IMR-90 (cell line): ENCODE results near the gene CALY. TPM values are rescaled to one million over a fixed set of nuclear protein-coding genes. Genes with fewer than 3 reads are reported as not detected.

Source experiments
- ATAC-seq: fragments of 200-7000 bp; cut with Tn5 transposase; 2 replicates; pipeline ENCODE4 v1.9.1; 2020; ENCODE audit warnings: low read depth, mild to moderate bottlenecking, moderate library complexity
- BruUV-seq: library from RNA; stranded (reverse); fragments of 400-500 nt; replicated peaks from 2 replicates; lab custom pipeline; 2021; lab: Mats Ljungman, UMichigan
- CTCF ChIA-PET: fragments of 300-600 bp; formaldehyde crosslinking; extraction: SDS; loops from one replicate; lab custom pipeline; 2021; ENCODE audit warnings: antibody characterized with exemption; lab: Yijun Ruan, JAX
- POLR2A ChIA-PET: fragments of 300-600 bp; sonication (Branson Sonifier 250); formaldehyde crosslinking; loops from one replicate; lab custom pipeline; 2022; ENCODE audit warnings: antibody characterized with exemption; ENCODE audit not compliant: unreplicated experiment; lab: Charles Lee
- DNase-seq: peaks from one replicate; pipeline ENCODE4 v3.0.0; 2013
- H2AFZ ChIP-seq: replicated peaks from 2 replicates; pipeline ENCODE3; 2013; ENCODE audit warnings: low read length, mild to moderate bottlenecking; ENCODE audit not compliant: poor library complexity
- H2AK5ac ChIP-seq: 2 replicates; pipeline ENCODE4 v1.6.1; 2013; ENCODE audit warnings: low read depth, low read length, inconsistent platforms
- H2AK9ac ChIP-seq: replicated peaks from 2 replicates; pipeline ENCODE3; 2013; ENCODE audit warnings: mild to moderate bottlenecking, low read depth, low read length, moderate library complexity; ENCODE audit not compliant: poor library complexity
- H2BK120ac ChIP-seq: 2 replicates; pipeline ENCODE4 v1.6.1; 2013; ENCODE audit warnings: low read depth, low read length, inconsistent platforms
- H2BK15ac ChIP-seq: 3 replicates; pipeline ENCODE4 v1.6.1; 2013; ENCODE audit warnings: low read depth, low read length, inconsistent platforms
- H2BK20ac ChIP-seq: 2 replicates; pipeline ENCODE4 v1.6.1; 2013; ENCODE audit warnings: low read depth, mild to moderate bottlenecking, inconsistent platforms, low read length, moderate library complexity
- H2BK5ac ChIP-seq: 2 replicates; pipeline ENCODE4 v1.6.1; 2013; ENCODE audit warnings: mild to moderate bottlenecking, low read depth, low read length, inconsistent platforms; ENCODE audit not compliant: poor library complexity, severe bottlenecking
- H3K14ac ChIP-seq: replicated peaks from 2 replicates; pipeline ENCODE4 v1.6.1; 2013; ENCODE audit warnings: low read depth, low read length, inconsistent platforms
- H3K18ac ChIP-seq: 2 replicates; pipeline ENCODE4 v1.6.1; 2013; ENCODE audit warnings: low read depth, low read length, control low read depth
- H3K23ac ChIP-seq: 2 replicates; pipeline ENCODE4 v1.6.1; 2013; ENCODE audit warnings: low read depth, low read length, inconsistent platforms
- H3K27ac ChIP-seq: 2 replicates; pipeline ENCODE4 v1.5.1; 2013; ENCODE audit warnings: mild to moderate bottlenecking, control low read depth, low read length; ENCODE audit not compliant: insufficient read depth
- H3K27me3 ChIP-seq: 2 replicates; pipeline ENCODE4 v1.6.1; 2013; ENCODE audit warnings: low read length; ENCODE audit not compliant: control insufficient read depth, insufficient read depth
- H3K36me3 ChIP-seq: 2 replicates; pipeline ENCODE4 v1.6.1; 2013; ENCODE audit warnings: low read length, mixed read lengths; ENCODE audit not compliant: control insufficient read depth, insufficient read depth
- H3K4ac ChIP-seq: 2 replicates; pipeline ENCODE4 v1.6.1; 2013; ENCODE audit warnings: low read depth, low read length, inconsistent platforms
- H3K4me1 ChIP-seq: 2 replicates; pipeline ENCODE4 v1.6.1; 2013; ENCODE audit warnings: low read length, mixed read lengths; ENCODE audit not compliant: control insufficient read depth, insufficient read depth
- H3K4me2 ChIP-seq: 2 replicates; pipeline ENCODE4 v1.6.1; 2013; ENCODE audit warnings: low read depth, mild to moderate bottlenecking, control low read depth, low read length, moderate library complexity
- H3K4me3 ChIP-seq: 2 replicates; pipeline ENCODE4 v1.5.1; 2013; ENCODE audit warnings: low read depth, mild to moderate bottlenecking, control low read depth, low read length, moderate library complexity; ENCODE audit not compliant: insufficient read depth
- H3K56ac ChIP-seq: 2 replicates; pipeline ENCODE4 v1.6.1; 2013; ENCODE audit warnings: low read length, inconsistent platforms; ENCODE audit not compliant: insufficient read depth; ENCODE audit errors: extremely low read depth
- H3K79me1 ChIP-seq, 2 experiments: 2 replicates each; pipeline ENCODE4 v1.6.1; 2013; ENCODE audit warnings: low read length in 2 of 2, inconsistent platforms in 1 of 2, low read depth in 1 of 2
- H3K9ac ChIP-seq: 2 replicates; pipeline ENCODE4 v1.6.1; 2013; ENCODE audit warnings: low read depth, low read length, control low read depth
- H3K9me1 ChIP-seq: 2 replicates; pipeline ENCODE4 v1.6.1; 2013; ENCODE audit warnings: low read length, inconsistent platforms; ENCODE audit not compliant: insufficient read depth
- H3K9me3 ChIP-seq: 2 replicates; pipeline ENCODE4 v1.6.1; 2013; ENCODE audit warnings: low read length; ENCODE audit not compliant: control insufficient read depth, insufficient read depth
- H4K20me1 ChIP-seq: 2 replicates; pipeline ENCODE4 v1.6.1; 2013; ENCODE audit warnings: low read length, inconsistent platforms; ENCODE audit not compliant: insufficient read depth
- H4K5ac ChIP-seq: 2 replicates; pipeline ENCODE4 v1.6.1; 2013; ENCODE audit warnings: mild to moderate bottlenecking, low read depth, low read length, control low read depth
- H4K8ac ChIP-seq, 2 experiments: 2 replicates each; pipeline ENCODE4 v1.6.1; 2013; ENCODE audit warnings: low read depth in 2 of 2, low read length in 2 of 2, control low read depth in 1 of 2, inconsistent platforms in 1 of 2
- H4K91ac ChIP-seq: 2 replicates; pipeline ENCODE4 v1.6.1; 2013; ENCODE audit warnings: low read depth, low read length, inconsistent platforms; ENCODE audit not compliant: insufficient read depth
- BHLHE40 ChIP-seq: fragments of 150-350 bp; IDR thresholded peaks from 2 replicates; pipeline ENCODE4 v1.6.1; 2016; ENCODE audit warnings: mild to moderate bottlenecking, low read depth, low read length
- CEBPB ChIP-seq: IDR thresholded peaks from 2 replicates; pipeline ENCODE4 v1.6.1; 2012; ENCODE audit warnings: low read depth, low read length, improper control_type of control experiment
- CHD1 ChIP-seq: IDR thresholded peaks from 2 replicates; pipeline ENCODE4 v1.6.1; 2012; ENCODE audit warnings: low read depth, low read length, improper control_type of control experiment
- CTCF ChIP-seq: conservative IDR thresholded peaks from 2 replicates; pipeline ENCODE4 v1.5.1; 2012; ENCODE audit warnings: mild to moderate bottlenecking, low read depth, low read length, improper control_type of control experiment
- FOS ChIP-seq: fragments of 150-350 bp; IDR thresholded peaks from 2 replicates; pipeline ENCODE4 v1.6.1; 2016; ENCODE audit warnings: low read depth, low read length
- MAFK ChIP-seq: IDR thresholded peaks from 2 replicates; pipeline ENCODE4 v1.6.1; 2012; ENCODE audit warnings: low read depth, low read length, improper control_type of control experiment
- MAZ ChIP-seq: IDR thresholded peaks from 2 replicates; pipeline ENCODE4 v1.6.1; 2012; ENCODE audit warnings: low read depth, mild to moderate bottlenecking, low read length, improper control_type of control experiment, moderate library complexity, borderline replicate concordance
- MXI1 ChIP-seq: IDR thresholded peaks from 2 replicates; pipeline ENCODE4 v1.6.1; 2012; ENCODE audit warnings: low read depth, mild to moderate bottlenecking, low read length, moderate library complexity, borderline replicate concordance
- NFE2L2 ChIP-seq: fragments of 150-350 bp; IDR thresholded peaks from 2 replicates; pipeline ENCODE4 v1.6.1; 2016; ENCODE audit warnings: low read depth, mild to moderate bottlenecking, low read length
- POLR2A ChIP-seq: IDR thresholded peaks from 2 replicates; pipeline ENCODE4 v1.6.1; 2012; ENCODE audit warnings: mild to moderate bottlenecking, low read depth, low read length
- RAD21 ChIP-seq: IDR thresholded peaks from 2 replicates; pipeline ENCODE4 v1.6.1; 2012; ENCODE audit warnings: low read length, improper control_type of control experiment
- RCOR1 ChIP-seq: IDR thresholded peaks from 2 replicates; pipeline ENCODE4 v1.6.1; 2012; ENCODE audit warnings: mild to moderate bottlenecking, low read length, improper control_type of control experiment; ENCODE audit not compliant: insufficient replicate concordance
- RFX5 ChIP-seq: IDR thresholded peaks from 2 replicates; pipeline ENCODE4 v1.8.0; 2012; ENCODE audit warnings: low read depth, mild to moderate bottlenecking, low read length, moderate library complexity
- SMC3 ChIP-seq: fragments of 150-350 bp; IDR thresholded peaks from 2 replicates; pipeline ENCODE4 v1.6.1; 2016; ENCODE audit warnings: low read depth, mild to moderate bottlenecking, antibody characterized with exemption, low read length, moderate library complexity
- USF2 ChIP-seq: fragments of 150-350 bp; IDR thresholded peaks from 2 replicates; pipeline ENCODE4 v1.6.1; 2017; ENCODE audit warnings: mild to moderate bottlenecking, antibody characterized with exemption, low read length, low read depth
- WGBS, 2 experiments: methylation state at CpG; one replicate each; pipeline versions ENCODE4 v1.1.5 to v1.1.7; 2013; ENCODE audit warnings: missing lambda C conversion rate in 2 of 2; ENCODE audit not compliant: insufficient read length in 1 of 2; ENCODE audit errors: extremely low coverage in 2 of 2; 5-methylcytosine and 5-hydroxymethylcytosine counted together
- dilution Hi-C: fragments of 300-500 bp; cut with HindIII; formaldehyde crosslinking; loops from one replicate; pipeline ENCODE4 v1.14.3; 2018; ENCODE audit warnings: low sequenced_read_pairs; ENCODE audit not compliant: unreplicated experiment
- in situ Hi-C: fragments of 300-500 bp; cut with MboI; formaldehyde crosslinking; loops from 3 replicates; pipeline ENCODE4 v1.14.3; 2019; ENCODE audit warnings: low sequenced_read_pairs, inconsistent platforms, mixed read lengths
- intact Hi-C: fragments of 100-400 bp; cut with micrococcal nuclease; formaldehyde crosslinking; loops from 2 replicates; pipeline ENCODE4 v1.10.0; 2022
- polyA plus RNA-seq, 3 experiments: library from polyadenylated mRNA; depleted of rRNA; stranded (reverse); fragments of >200 nt; gene quantifications; 2 replicates each; pipeline ENCODE4 v1.2.3, GENCODE V29; 2012; ENCODE audit warnings: low replicate concordance in 1 of 3
- total RNA-seq: library from RNA; depleted of rRNA; stranded (reverse); fragments of >200 nt; gene quantifications from 2 replicates; pipeline ENCODE4 v1.2.3, GENCODE V29; 2012
- TF ChIP-seq, protein P1 (sequence below): fragments of 150-350 bp; IDR thresholded peaks from 2 replicates; pipeline ENCODE4 v1.6.1; 2016; ENCODE audit warnings: low read depth, mild to moderate bottlenecking, low read length, moderate library complexity, borderline replicate concordance

Gene CALY
- total and polyA plus RNA-seq, 2 of the 4 experiments (the other 2 are of a cell fraction), result 0.34 TPM; not detected in 1

GRCh38 chr10:133359972-133360610 is 23.4 kb upstream of the CALY start:
- Histone ChIP-seq H2AK5ac (no peak overlapping the region), H3K4me3 (no peak overlapping the region), H4K91ac (no peak overlapping the region), H2BK20ac (no peak overlapping the region), H3K27me3 (no peaks in the 10 kb centered on the region), H3K9ac (no peak overlapping the region), H3K27ac (no peak overlapping the region), H4K8ac (no peak overlapping the region), H3K4ac (no peak overlapping the region), H3K9me1 (no peaks in the 10 kb centered on the region; the same call in 1 of the 2 replicates), H2BK5ac (no peak overlapping the region), H3K9me3 (no peaks in the 10 kb centered on the region), H3K4me2 (no peak overlapping the region), H3K56ac (no peak overlapping the region), H2BK120ac (no peak overlapping the region), H4K20me1 (no peaks in the 10 kb centered on the region; the same call in 1 of the 2 replicates), H2AFZ (peak overlapping the region; percentile 33), H3K4me1 (peaks cover 6% of the 10 kb centered on the region; the same call in 1 of the 2 replicates), H4K5ac (no peak overlapping the region), H3K14ac (no peak overlapping the region), H2AK9ac (peak overlapping the region; percentile 45), H3K23ac (no peak overlapping the region), H3K79me1 (peaks cover 8 to 13% of the 10 kb centered on the region in 2 experiments; a peak in 2 of 4 replicates), H2BK15ac (no peak overlapping the region), H3K18ac (no peak overlapping the region), H3K36me3 (peaks cover 28% of the 10 kb centered on the region)
- DNase-seq (no peak), ATAC-seq (no peak)
- no TSS peak for BruUV-seq
- TF ChIP-seq RFX5, result no peak
- TF ChIP-seq CEBPB, result no peak
- TF ChIP-seq MAFK, result no peak
- TF ChIP-seq CHD1, result no peak
- no peak for TF ChIP-seq MAZ
- no peak for TF ChIP-seq USF2
- no peak for TF ChIP-seq POLR2A
- no peak for TF ChIP-seq SMC3
- TF ChIP-seq, protein P1, sequence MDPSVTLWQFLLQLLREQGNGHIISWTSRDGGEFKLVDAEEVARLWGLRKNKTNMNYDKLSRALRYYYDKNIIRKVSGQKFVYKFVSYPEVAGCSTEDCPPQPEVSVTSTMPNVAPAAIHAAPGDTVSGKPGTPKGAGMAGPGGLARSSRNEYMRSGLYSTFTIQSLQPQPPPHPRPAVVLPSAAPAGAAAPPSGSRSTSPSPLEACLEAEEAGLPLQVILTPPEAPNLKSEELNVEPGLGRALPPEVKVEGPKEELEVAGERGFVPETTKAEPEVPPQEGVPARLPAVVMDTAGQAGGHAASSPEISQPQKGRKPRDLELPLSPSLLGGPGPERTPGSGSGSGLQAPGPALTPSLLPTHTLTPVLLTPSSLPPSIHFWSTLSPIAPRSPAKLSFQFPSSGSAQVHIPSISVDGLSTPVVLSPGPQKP, result no peak
- no peak for TF ChIP-seq MXI1
- no peak for TF ChIP-seq CTCF
- no peak for TF ChIP-seq NFE2L2
- no peak for TF ChIP-seq BHLHE40
- no peak for TF ChIP-seq RAD21
- no peak for TF ChIP-seq RCOR1
- no peak for TF ChIP-seq FOS
- in situ Hi-C loops (no loop called here), dilution Hi-C loops (no loop called here), intact Hi-C loops (no loop called here)
- 93% methylated on average over 8 of the region's 17 CpGs; no CpG with 5 or more reads in 1 of the 2 experiments for WGBS, 2 experiments
- ChIA-PET CTCF (no interaction called here), POLR2A (no interaction called here)
